Measurements from ENCODE around the gene MTHFD2.

DNA sequence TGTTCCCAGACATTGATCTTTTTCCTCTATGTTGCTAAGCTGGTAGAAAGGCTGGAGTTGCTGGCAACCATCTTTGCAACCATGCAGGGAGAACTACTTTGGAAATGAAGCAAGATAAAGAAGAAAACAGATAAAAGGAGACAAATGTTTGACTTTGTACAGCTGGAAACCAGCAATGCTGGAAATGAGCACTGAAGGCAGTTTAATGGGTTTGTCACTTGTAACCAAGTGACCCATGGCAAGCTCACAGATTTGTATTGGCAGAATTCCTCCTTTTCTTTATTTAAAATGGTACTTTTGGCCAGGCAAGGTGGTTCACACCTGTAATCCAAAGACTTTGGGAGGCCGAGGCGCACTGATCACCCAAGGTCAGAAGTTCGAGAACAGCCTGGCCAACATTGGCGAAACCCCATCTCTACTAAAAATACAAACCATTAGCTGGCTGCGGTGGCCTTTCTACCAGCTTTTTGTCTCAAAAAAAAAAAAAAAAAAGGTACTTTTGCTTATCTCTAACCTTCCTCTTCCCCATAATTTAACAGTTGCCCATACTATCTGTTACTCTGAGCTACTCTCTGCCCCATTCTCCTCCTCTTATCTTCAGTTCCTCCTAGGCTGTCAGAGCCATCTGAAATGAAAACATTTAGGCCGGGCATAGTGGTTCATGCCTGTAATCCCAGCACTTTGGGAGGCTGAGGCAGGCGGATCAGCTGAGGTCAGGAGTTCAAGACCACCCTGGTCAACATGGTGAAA lies 48.7 kb upstream of the MTHFD2 start:
- TF ChIP-seq, protein P1, sequence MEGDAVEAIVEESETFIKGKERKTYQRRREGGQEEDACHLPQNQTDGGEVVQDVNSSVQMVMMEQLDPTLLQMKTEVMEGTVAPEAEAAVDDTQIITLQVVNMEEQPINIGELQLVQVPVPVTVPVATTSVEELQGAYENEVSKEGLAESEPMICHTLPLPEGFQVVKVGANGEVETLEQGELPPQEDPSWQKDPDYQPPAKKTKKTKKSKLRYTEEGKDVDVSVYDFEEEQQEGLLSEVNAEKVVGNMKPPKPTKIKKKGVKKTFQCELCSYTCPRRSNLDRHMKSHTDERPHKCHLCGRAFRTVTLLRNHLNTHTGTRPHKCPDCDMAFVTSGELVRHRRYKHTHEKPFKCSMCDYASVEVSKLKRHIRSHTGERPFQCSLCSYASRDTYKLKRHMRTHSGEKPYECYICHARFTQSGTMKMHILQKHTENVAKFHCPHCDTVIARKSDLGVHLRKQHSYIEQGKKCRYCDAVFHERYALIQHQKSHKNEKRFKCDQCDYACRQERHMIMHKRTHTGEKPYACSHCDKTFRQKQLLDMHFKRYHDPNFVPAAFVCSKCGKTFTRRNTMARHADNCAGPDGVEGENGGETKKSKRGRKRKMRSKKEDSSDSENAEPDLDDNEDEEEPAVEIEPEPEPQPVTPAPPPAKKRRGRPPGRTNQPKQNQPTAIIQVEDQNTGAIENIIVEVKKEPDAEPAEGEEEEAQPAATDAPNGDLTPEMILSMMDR (conservative IDR thresholded peaks at IDR 0.05; ENCODE audit: low read length): no peak
- TF ChIP-seq EZH2phosphoT487 (IDR thresholded peaks at IDR 0.05; ENCODE audit: borderline replicate concordance): no peak

Data from Loucy (cell line).